HCT116 (cell line): Measurements from ENCODE around the gene RPTOR. TPM values are rescaled to one million over a fixed set of nuclear protein-coding genes. Genes with fewer than 3 reads are reported as not detected.

Experiments used
- ATAC-seq: fragments of 200-7000 bp; cut with Tn5 transposase; 2 replicates; pipeline ENCODE4 v1.9.1; 2020; ENCODE audit warnings: mild to moderate bottlenecking, moderate library complexity
- BruUV-seq: library from RNA; stranded (reverse); fragments of 400-500 nt; replicated peaks from 2 replicates; lab custom pipeline; 2021; lab: Mats Ljungman, UMichigan
- CTCF ChIA-PET: fragments of 300-600 bp; sonication (Branson Sonifier 250); formaldehyde crosslinking; loops from one replicate; lab custom pipeline; 2021; ENCODE audit warnings: antibody characterized with exemption; lab: Charles Lee
- POLR2A ChIA-PET: fragments of 300-600, 350-600 bp; sonication (Branson Sonifier 250); formaldehyde crosslinking; loops from one replicate; lab custom pipeline; 2021; ENCODE audit warnings: antibody characterized with exemption; lab: Charles Lee
- RAD21 ChIA-PET, 2 experiments: fragments of 300-600 bp; sonication (Branson Sonifier 250); formaldehyde crosslinking; loops; one replicate each; lab custom pipeline; 2023; ENCODE audit warnings: low total read pairs in 2 of 2; ENCODE audit not compliant: uncharacterized antibody in 2 of 2, unreplicated experiment in 2 of 2, low non-redundant PET in 1 of 2; lab: Charles Lee
- DNase-seq: peaks from one replicate; pipeline ENCODE4 v3.0.0-alpha.2; 2010; ENCODE audit warnings: low read depth, low spot score
- H2AFZ ChIP-seq: fragments of 200-600 bp; shearing (Covaris generic), sonication (generic); 2 replicates; pipeline ENCODE4 v1.6.1; 2017; ENCODE audit warnings: low read depth, mixed run types, mixed read lengths, antibody characterized with exemption, low read length; ENCODE audit not compliant: poor library complexity, severe bottlenecking
- H3K27ac ChIP-seq: 2 replicates; pipeline ENCODE4 v1.5.1; 2012; ENCODE audit warnings: low read depth, low read length
- H3K27me3 ChIP-seq: fragments of 200-600 bp; sonication (generic); 2 replicates; pipeline ENCODE4 v1.6.1; 2016; ENCODE audit warnings: mixed run types, low read length, mixed read lengths; ENCODE audit not compliant: insufficient read depth
- H3K36me3 ChIP-seq, 2 experiments: fragments of 200-500 bp in 1 of 2; fragments of 200-600 bp in 1 of 2; sonication (Bioruptor generic) in 1 of 2; sonication (generic) in 1 of 2; 2 replicates each; pipeline versions ENCODE4 v1.5.1 to v1.6.1; 2014 to 2016; ENCODE audit warnings: low read length in 2 of 2, inconsistent platforms in 1 of 2, mixed read lengths in 1 of 2, mixed run types in 1 of 2; ENCODE audit not compliant: insufficient read depth in 2 of 2, control insufficient read depth in 1 of 2
- H3K4me1 ChIP-seq, 2 experiments: fragments of 200-600 bp in 1 of 2; sonication (generic) in 1 of 2; 2 replicates each; pipeline versions ENCODE4 v1.5.1 to v1.6.1; 2012 to 2017; ENCODE audit warnings: low read length in 2 of 2, inconsistent platforms in 1 of 2, mild to moderate bottlenecking in 1 of 2, mixed read lengths in 1 of 2, mixed run types in 1 of 2, moderate library complexity in 1 of 2; ENCODE audit not compliant: insufficient read depth in 2 of 2, control insufficient read depth in 1 of 2
- H3K4me2 ChIP-seq: fragments of 200-600 bp; sonication (generic); 2 replicates; pipeline ENCODE4 v1.6.1; 2017; ENCODE audit warnings: mixed run types, low read length, mixed read lengths
- H3K4me3 ChIP-seq, 2 experiments: fragments of 200-600 bp in 1 of 2; sonication (generic) in 1 of 2; replicated peaks in 1 of 2; 2 replicates each; pipeline ENCODE4 v1.5.1; 2011 to 2016; ENCODE audit warnings: low read length in 2 of 2, control low read depth in 1 of 2, low read depth in 1 of 2, mild to moderate bottlenecking in 1 of 2, mixed read lengths in 1 of 2, mixed run types in 1 of 2
- H3K79me2 ChIP-seq: fragments of 200-600 bp; sonication (generic); 2 replicates; pipeline ENCODE4 v1.6.1; 2017; ENCODE audit warnings: mild to moderate bottlenecking, mixed run types, low read length, moderate library complexity, mixed read lengths; ENCODE audit not compliant: insufficient read depth
- H3K9ac ChIP-seq: fragments of 200-600 bp; sonication (generic); 2 replicates; pipeline ENCODE4 v1.6.1; 2016; ENCODE audit warnings: low read length, mixed read lengths
- H3K9me2 ChIP-seq: fragments of 200-600 bp; sonication (generic), shearing (Covaris generic); 2 replicates; pipeline ENCODE4 v1.6.1; 2017; ENCODE audit warnings: mixed run types, mild to moderate bottlenecking, moderate library complexity; ENCODE audit not compliant: insufficient read depth
- H3K9me3 ChIP-seq, 2 experiments: fragments of 200-500 bp in 1 of 2; fragments of 200-600 bp in 1 of 2; sonication (Bioruptor generic) in 1 of 2; sonication (generic) in 1 of 2; 2 replicates each; pipeline ENCODE4 v1.6.1; 2014 to 2017; ENCODE audit warnings: low read length in 2 of 2, mixed read lengths in 2 of 2, inconsistent platforms in 1 of 2, low read depth in 1 of 2, mild to moderate bottlenecking in 1 of 2, mixed run types in 1 of 2, moderate library complexity in 1 of 2; ENCODE audit not compliant: control insufficient read depth in 1 of 2, insufficient read depth in 1 of 2
- H4K20me1 ChIP-seq: fragments of 200-600 bp; sonication (generic), shearing (Covaris generic); 2 replicates; pipeline ENCODE4 v1.6.1; 2017; ENCODE audit warnings: mixed run types, mild to moderate bottlenecking, moderate library complexity; ENCODE audit not compliant: insufficient read depth
- FOSL1 ChIP-seq: IDR thresholded peaks from 2 replicates; pipeline ENCODE4 v1.6.1; 2012; ENCODE audit warnings: low read depth
- POLR2A ChIP-seq: IDR thresholded peaks from 2 replicates; pipeline ENCODE4 v1.7.0; 2011; ENCODE audit warnings: borderline replicate concordance; ENCODE audit not compliant: insufficient read depth, insufficient read length; ENCODE audit errors: extremely low read depth
- REST ChIP-seq: IDR thresholded peaks from 2 replicates; pipeline ENCODE4 v1.6.1; 2012; ENCODE audit warnings: low read depth
- ZFX ChIP-seq: fragments of 450-650 bp; IDR thresholded peaks from 2 replicates; pipeline ENCODE4 v1.6.1; 2017
- intact Hi-C: fragments of 100-400 bp; cut with micrococcal nuclease; formaldehyde crosslinking; loops from 2 replicates; pipeline ENCODE4 v1.10.0; 2022
- total RNA-seq: library from RNA; stranded (reverse); gene quantifications from one replicate; pipeline ENCODE4 v1.2.1, GENCODE V29; 2021; ENCODE audit not compliant: unreplicated experiment
- TF ChIP-seq, protein P1 (sequence below), 3 experiments: fragments of 200-600 bp in 1 of 3; sonication (generic) in 1 of 3; IDR thresholded peaks in 2 of 3; conservative IDR thresholded peaks in 1 of 3; 2 replicates each; pipeline ENCODE4 v1.5.1; 2012 to 2017; ENCODE audit warnings: low read depth in 2 of 3, low read length in 2 of 3, antibody characterized with exemption in 1 of 3, borderline replicate concordance in 1 of 3, control low read depth in 1 of 3, mild to moderate bottlenecking in 1 of 3, mixed read lengths in 1 of 3, mixed run types in 1 of 3, moderate library complexity in 1 of 3; ENCODE audit not compliant: insufficient read depth in 1 of 3

RPTOR gene
- total RNA-seq, 1 experiment from 2014 or later, result 69.5 TPM

DNA sequence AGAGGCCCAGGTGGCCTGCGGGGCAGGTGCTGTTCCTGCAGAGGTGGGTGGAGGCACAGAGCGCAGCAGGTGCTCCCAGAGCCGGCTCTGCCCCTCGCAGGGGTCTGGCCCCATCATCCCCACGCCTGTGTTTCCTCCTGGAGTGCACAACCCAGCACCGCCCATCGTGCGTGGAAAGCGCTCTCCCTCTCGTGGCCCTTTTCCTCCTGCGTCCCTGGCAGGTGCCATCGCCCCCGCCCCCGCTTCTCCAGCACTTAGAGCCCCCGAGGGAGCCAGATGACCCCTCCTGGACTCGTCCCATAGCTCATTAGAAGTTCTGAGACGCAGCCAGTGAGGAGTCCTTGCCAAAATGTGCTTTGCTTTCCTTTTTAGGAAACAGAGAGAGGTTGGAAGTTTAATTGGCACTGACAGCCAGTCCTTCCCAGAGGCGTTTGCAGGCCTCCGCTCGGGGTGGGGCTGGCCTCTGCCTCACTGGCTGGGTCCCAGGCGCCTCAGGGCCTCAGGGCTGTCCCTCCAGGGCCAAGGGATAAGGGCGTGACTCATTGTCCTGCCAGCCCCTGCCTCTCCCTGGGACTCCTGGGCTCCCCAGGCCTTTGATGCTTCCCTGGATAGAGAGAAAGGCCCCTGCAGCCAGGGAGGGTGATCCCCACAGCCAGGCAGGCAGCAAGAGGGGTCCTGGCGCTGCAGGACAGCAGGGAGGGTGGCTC lies 414.8 kb downstream of the RPTOR start:
- no TSS peak for BruUV-seq
- H3K79me2 ChIP-seq, result no peaks in the 10 kb centered on the region
- H3K9me2 ChIP-seq, result no peaks in the 10 kb centered on the region
- intact Hi-C loops, result no loop called here
- no peaks in the 10 kb centered on the region for H3K27me3 ChIP-seq
- ATAC-seq (peak; percentile 7; the same call in 1 of the 2 replicates), DNase-seq (no peak)
- no peaks in the 10 kb centered on the region for H4K20me1 ChIP-seq
- H3K36me3 ChIP-seq, result no peaks in the 10 kb centered on the region; a peak in 1 of 4 replicates
- H3K4me2 ChIP-seq, result no peak overlapping the region
- no peaks in the 10 kb centered on the region; a peak in 1 of 4 replicates for H3K4me1 ChIP-seq
- no peak overlapping the region for H3K9ac ChIP-seq
- CTCF ChIA-PET, result no interaction called here
- RAD21 ChIA-PET, result no interaction called here
- TF ChIP-seq POLR2A, result no peak
- no peak for TF ChIP-seq REST
- no peak for TF ChIP-seq FOSL1
- no peak for TF ChIP-seq ZFX
- TF ChIP-seq, protein P1, sequence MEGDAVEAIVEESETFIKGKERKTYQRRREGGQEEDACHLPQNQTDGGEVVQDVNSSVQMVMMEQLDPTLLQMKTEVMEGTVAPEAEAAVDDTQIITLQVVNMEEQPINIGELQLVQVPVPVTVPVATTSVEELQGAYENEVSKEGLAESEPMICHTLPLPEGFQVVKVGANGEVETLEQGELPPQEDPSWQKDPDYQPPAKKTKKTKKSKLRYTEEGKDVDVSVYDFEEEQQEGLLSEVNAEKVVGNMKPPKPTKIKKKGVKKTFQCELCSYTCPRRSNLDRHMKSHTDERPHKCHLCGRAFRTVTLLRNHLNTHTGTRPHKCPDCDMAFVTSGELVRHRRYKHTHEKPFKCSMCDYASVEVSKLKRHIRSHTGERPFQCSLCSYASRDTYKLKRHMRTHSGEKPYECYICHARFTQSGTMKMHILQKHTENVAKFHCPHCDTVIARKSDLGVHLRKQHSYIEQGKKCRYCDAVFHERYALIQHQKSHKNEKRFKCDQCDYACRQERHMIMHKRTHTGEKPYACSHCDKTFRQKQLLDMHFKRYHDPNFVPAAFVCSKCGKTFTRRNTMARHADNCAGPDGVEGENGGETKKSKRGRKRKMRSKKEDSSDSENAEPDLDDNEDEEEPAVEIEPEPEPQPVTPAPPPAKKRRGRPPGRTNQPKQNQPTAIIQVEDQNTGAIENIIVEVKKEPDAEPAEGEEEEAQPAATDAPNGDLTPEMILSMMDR (IDR thresholded peaks at IDR 0.05 in 2 of 3, conservative IDR thresholded peaks at IDR 0.05 in 1 of 3; ENCODE audit: borderline replicate concordance in 1 of 3, insufficient read depth in 1 of 3, low read depth in 2 of 3, low read length in 2 of 3), result no peak
- no peak overlapping the region for H2AFZ ChIP-seq
- peak overlapping the region; percentile 22; the same call in 1 of the 2 replicates for H3K27ac ChIP-seq
- POLR2A ChIA-PET, result no interaction called here
- no peaks in the 10 kb centered on the region for H3K9me3 ChIP-seq
- no peak overlapping the region for H3K4me3 ChIP-seq
